HG03565 (cell line): Measurements from ENCODE around the gene COG8.
"Not testable (repeated sequence)": the region's sequence is repeated elsewhere in the genome, so short reads cannot be mapped to it uniquely, and the experiment has no call there.

Experiments
- ATAC-seq: cut with Tn5 transposase; IDR thresholded peaks from one replicate; pipeline ENCODE4 v1.9.1; 2021; ENCODE audit warnings: mild to moderate bottlenecking, moderate library complexity; ENCODE audit not compliant: unreplicated experiment

The COG8 gene

GRCh38 chr16:69339289-69340094, at the start of gene COG8, which contains the start of gene NIP7:
TSS of gene COG8 (minus strand) at chr16:69339564. CDS start at chr16:69339552, 12 bp downstream.
TSS of gene NIP7 (plus strand) at chr16:69339772. CDS start at chr16:69339830, 58 bp downstream.
- ATAC-seq, result peak; percentile 80

- no peak for ATAC-seq
Measured at GRCh38 chr16:69386596-69386995, 47.2 kb upstream of the COG8 start.

- ATAC-seq, result no peak
Measured at GRCh38 chr16:69384974-69385373, 45.6 kb upstream of the COG8 start.

GRCh38 chr16:69382421-69382820, 43.1 kb upstream of the COG8 start:
- no peak for ATAC-seq

- ATAC-seq, result no peak
Measured at GRCh38 chr16:69381231-69381630, 41.9 kb upstream of the COG8 start.

- ATAC-seq, result no peak
Measured at GRCh38 chr16:69378760-69379159, 39.4 kb upstream of the COG8 start.

- no peak for ATAC-seq
Measured at GRCh38 chr16:69378036-69378435, 38.7 kb upstream of the COG8 start.

GRCh38 chr16:69376393-69377059, 37.2 kb upstream of the COG8 start:
- no peak for ATAC-seq

- ATAC-seq, result no peak
Measured at GRCh38 chr16:69373019-69373418, 33.7 kb upstream of the COG8 start.

GRCh38 chr16:69371564-69371963, 32.2 kb upstream of the COG8 start:
- ATAC-seq, result no peak

- ATAC-seq, result no peak
Measured at GRCh38 chr16:69368866-69369265, 29.5 kb upstream of the COG8 start.

- ATAC-seq, result no peak
Measured at GRCh38 chr16:69367980-69368379, 28.6 kb upstream of the COG8 start.

- no peak for ATAC-seq
Measured at GRCh38 chr16:69366431-69366830, 27.1 kb upstream of the COG8 start.

- no peak for ATAC-seq
Measured at GRCh38 chr16:69365901-69366300, 26.5 kb upstream of the COG8 start.

- ATAC-seq, result no peak
Measured at GRCh38 chr16:69364088-69364487, 24.7 kb upstream of the COG8 start.

- no peak for ATAC-seq
Measured at GRCh38 chr16:69363281-69363717, 23.9 kb upstream of the COG8 start.

- ATAC-seq, result not testable (repeated sequence)
Measured at GRCh38 chr16:69360070-69360469, 20.7 kb upstream of the COG8 start.

- ATAC-seq, result no peak
Measured at GRCh38 chr16:69351309-69352027, 12.1 kb upstream of the COG8 start, which contains the start of gene TMED6. TSS of gene TMED6 (minus strand) at chr16:69351786. CDS start at chr16:69351753, 33 bp downstream.

GRCh38 chr16:69350536-69351133, 11.3 kb upstream of the COG8 start:
- no peak for ATAC-seq

- no peak for ATAC-seq
Measured at GRCh38 chr16:69349536-69349935, 10.2 kb upstream of the COG8 start.

GRCh38 chr16:69348222-69348621, 8.9 kb upstream of the COG8 start:
- ATAC-seq, result no peak
